ENCODE results near the gene ATXN10.

ATXN10 gene

GRCh38 chr22:45872659-45873263, 201.1 kb downstream of the ATXN10 start:
- TF ChIP-seq CTCF (conservative IDR thresholded peaks at IDR 0.05; ENCODE audit: low read depth, low read length): no peak
- DNase-seq (ENCODE audit: low read depth): no peak
- H3K4me3 ChIP-seq (ENCODE audit: low read length): no peak overlapping the region

DNA sequence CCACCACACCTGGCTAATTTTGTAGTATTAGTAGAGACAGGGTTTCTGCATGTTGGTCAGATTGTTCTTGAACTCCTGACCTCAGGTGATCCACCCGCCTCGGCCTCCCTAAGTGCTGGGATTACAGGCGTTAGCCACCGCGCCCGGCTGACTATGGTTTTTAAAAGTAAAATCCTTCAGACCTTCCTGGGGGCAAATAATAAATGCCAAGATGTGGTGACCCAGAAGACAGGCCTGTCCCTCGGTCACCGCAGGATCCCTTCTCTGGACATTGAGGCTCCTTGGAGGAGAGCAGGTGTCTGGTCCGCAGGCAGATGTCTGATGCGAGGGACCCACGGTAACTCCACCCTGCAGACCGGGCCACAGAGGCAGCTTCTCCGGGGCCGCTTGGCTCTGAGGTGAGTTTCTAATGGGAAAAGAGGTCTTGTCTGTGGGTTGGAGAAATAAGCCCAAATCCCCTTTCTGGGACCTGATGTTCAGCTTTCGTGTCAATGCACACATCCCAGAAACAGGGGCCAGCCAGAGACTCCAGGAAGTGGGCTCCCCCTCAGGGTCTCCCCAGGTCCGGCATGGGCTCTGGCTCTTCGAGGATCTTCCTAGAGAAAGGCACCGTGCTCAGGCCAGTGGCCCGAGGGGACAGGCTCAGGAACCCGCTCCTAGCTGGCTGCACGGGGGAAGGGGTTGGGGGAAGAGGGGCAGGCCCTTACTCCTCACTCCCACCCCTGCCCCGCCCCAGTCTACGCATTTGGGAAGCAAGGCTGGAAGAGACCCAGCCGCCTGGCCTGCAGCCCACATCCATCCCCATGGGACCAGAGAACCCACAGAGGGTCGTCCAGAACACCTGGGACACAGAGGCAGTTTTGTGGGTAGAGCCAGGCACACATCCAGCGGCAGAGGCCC, 204.8 kb downstream of the ATXN10 start:
- TF ChIP-seq CTCF (conservative IDR thresholded peaks at IDR 0.05; ENCODE audit: low read depth, low read length): no peak
- no peak overlapping the region for H3K4me3 ChIP-seq (ENCODE audit: low read length)
- DNase-seq (ENCODE audit: low read depth): no peak

DNA sequence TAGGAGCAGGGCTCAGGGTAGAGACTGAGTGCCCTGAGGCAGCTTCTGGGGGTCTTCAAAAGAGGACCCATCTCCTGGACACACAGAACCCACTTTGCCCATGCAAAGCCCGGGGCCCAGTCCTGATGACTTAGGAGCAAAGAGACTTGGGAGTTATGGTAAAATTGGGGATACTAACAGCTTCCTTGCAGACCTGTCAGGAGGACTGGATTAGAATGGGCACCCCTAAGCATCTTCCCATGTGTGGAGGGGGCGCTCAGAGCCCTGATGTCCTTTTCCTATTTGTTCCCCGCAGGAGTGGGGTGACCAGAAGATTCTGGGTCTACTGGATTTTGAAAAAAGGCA, 205.4 kb downstream of the ATXN10 start:
- TF ChIP-seq CTCF (conservative IDR thresholded peaks at IDR 0.05; ENCODE audit: low read depth, low read length): no peak
- DNase-seq (ENCODE audit: low read depth): no peak

GRCh38 chr22:45877651-45878050, 206.0 kb downstream of the ATXN10 start:
- DNase-seq (ENCODE audit: low read depth): no peak
- H3K4me3 ChIP-seq (ENCODE audit: low read length): no peak overlapping the region
- TF ChIP-seq CTCF (conservative IDR thresholded peaks at IDR 0.05; ENCODE audit: low read depth, low read length): no peak

More for the DNA sequence above, 205.4 kb downstream of the ATXN10 start:
- no peak overlapping the region for H3K4me3 ChIP-seq (ENCODE audit: low read length)

DNA sequence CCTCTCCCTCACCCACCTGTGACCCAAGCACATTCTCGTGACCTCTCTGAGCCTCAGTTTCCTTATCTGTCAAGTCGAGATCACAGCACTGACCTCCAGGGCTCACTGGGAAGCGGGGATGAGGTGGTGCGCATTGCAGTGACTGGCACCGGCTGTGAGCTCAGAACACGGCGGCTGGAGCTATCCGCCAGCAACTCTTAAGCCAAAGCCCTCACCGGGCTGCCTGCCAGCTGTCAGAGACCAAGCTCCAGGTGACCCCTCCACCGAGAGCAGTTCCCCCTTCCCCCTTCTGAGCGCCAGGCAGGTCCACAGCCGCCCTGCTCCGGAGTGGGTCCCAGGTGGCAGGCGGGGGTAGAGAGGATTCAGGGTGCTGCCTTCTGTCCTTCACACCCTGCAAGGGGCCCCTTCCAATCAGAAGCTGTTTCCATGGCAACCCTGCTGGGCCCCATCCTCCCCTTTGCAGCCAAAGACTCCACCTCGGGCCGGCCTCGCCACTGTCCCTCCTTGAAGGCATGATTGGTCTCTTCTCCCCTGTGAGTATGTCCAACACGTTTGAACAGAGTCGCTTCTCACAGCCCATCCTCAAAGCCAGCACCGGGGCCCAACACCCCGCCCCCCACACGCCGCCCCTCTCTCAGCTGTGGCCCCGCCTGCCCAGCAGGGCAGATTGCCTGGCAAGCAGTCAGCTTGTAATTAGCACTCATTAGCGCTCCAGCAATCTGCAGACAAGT, 206.6 kb downstream of the ATXN10 start:
- peak; percentile 74 for DNase-seq (ENCODE audit: low read depth)
- H3K4me3 ChIP-seq (ENCODE audit: low read length): no peak overlapping the region
- TF ChIP-seq CTCF (conservative IDR thresholded peaks at IDR 0.05; ENCODE audit: low read depth, low read length): no peak

DNA sequence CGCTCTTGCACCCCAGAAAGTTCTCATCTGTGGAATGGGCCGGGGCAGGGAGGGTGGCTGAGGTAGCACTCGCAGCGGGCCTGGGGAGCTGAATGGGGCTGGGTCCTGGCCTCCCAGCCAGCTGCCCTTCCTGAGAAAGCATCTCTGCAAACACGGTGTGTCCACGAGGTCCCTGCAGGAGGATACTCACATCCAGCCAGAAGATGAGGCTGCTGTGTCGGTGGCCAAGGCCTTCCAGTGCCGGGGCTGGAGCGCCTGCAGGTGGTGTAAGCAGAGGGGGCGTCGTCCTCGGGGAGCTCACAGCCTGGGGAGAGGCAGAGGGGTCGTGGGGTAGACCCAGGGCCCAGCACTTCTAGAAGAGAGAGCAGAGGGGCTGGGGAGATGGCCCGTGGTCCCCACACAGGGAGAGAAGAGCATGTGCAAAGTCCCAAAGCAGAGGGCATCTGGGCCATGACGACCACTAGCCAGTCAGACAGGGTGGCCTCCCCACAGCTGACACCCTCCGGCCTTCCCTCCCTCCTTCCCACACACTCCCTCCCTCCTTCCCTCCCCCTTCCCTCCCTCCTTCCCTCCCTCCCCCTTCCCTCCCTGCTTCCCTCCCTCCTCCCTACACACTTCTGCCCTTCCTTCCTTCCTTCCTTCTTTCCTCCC, 207.4 kb downstream of the ATXN10 start:
- no peak for TF ChIP-seq CTCF (conservative IDR thresholded peaks at IDR 0.05; ENCODE audit: low read depth, low read length)
- H3K4me3 ChIP-seq (ENCODE audit: low read length): no peak overlapping the region
- DNase-seq (ENCODE audit: low read depth): no peak
